ENCODE results near the gene C19orf33.

The C19orf33 gene

DNA sequence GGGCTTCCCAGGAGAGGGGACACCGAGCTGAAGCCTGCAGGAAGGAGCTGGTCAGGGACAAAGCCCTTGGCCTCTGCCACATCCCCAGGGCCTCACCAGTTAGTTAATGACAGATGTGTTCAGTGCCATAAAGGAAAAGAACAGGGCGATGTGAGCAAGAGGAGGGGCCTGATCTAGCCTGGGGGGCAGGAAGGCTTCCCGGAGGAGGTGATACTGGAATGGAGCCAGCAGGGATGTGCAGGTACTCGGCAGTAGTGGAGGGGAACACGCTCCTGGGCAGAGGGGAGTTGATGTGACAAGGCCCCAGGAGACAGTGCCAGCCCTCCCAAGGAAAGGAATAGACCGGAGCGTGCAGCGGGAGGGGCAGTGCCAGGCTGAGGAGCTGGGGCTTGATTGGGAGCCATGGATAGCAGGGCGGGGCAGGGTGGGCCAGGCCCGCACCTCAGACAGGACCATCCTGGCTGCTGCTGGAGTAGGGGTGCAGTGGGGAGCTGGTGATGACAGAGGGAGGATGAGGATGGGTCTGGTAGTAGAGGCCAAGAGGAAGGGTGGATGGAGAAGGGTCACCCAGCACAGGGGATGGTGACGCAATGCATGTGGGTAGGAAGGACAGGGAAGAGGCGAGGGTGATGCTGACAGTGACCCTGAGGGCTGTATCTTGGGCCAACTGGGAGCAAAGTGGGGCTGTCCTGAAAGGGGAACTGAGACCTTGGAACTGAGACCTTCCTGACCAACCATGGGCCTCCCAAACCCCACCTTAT is 4.1 kb downstream of the C19orf33 start:
- TF ChIP-seq, protein P1, sequence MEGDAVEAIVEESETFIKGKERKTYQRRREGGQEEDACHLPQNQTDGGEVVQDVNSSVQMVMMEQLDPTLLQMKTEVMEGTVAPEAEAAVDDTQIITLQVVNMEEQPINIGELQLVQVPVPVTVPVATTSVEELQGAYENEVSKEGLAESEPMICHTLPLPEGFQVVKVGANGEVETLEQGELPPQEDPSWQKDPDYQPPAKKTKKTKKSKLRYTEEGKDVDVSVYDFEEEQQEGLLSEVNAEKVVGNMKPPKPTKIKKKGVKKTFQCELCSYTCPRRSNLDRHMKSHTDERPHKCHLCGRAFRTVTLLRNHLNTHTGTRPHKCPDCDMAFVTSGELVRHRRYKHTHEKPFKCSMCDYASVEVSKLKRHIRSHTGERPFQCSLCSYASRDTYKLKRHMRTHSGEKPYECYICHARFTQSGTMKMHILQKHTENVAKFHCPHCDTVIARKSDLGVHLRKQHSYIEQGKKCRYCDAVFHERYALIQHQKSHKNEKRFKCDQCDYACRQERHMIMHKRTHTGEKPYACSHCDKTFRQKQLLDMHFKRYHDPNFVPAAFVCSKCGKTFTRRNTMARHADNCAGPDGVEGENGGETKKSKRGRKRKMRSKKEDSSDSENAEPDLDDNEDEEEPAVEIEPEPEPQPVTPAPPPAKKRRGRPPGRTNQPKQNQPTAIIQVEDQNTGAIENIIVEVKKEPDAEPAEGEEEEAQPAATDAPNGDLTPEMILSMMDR (IDR thresholded peaks at IDR 0.05; ENCODE audit: control insufficient read depth, insufficient read depth, low read depth, low read length, missing control alignments) = no peak
- H3K4me3 ChIP-seq (ENCODE audit: control insufficient read depth, low read depth, low read length) = no peak overlapping the region
- no peak for DNase-seq (ENCODE audit: low read depth)

DNA sequence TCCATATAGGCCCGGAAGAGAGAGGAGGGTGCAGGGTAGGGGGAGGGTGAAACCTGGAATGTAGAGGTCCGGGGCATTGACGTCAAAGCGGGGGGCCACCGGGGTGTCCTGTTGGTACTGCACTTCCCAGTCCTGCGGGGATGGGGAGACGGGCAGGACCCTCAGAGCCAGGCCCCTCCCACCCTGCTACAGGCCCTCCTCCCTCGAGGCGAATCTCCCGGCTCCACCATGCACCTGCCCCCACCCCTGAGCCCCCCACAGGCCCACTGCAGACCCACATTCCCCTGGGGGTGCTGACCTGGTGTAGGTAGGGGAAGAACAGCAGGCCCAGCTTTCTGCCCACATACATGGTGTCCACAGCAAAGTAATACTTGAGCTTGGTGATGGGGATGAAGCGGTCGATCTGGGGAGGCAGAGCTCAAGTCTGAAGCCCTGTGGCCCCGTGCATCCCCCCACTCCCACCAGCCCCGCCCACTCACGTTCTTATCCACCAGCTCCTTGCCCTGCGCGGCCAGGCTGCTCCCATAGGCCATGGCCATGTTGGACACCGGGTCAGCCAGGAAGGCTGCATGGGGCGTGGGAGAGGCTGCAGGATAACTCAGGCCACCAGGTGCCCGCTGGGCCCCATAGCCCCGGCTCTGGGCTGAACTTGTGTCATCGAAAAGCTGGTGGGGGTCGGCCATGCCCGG is 5.0 kb downstream of the C19orf33 start:
- DNase-seq (ENCODE audit: low read depth) = no peak
- TF ChIP-seq, protein P1 (IDR thresholded peaks at IDR 0.05; ENCODE audit: control insufficient read depth, insufficient read depth, low read depth, low read length, missing control alignments) = no peak
- H3K4me3 ChIP-seq (ENCODE audit: control insufficient read depth, low read depth, low read length) = no peak overlapping the region

DNA sequence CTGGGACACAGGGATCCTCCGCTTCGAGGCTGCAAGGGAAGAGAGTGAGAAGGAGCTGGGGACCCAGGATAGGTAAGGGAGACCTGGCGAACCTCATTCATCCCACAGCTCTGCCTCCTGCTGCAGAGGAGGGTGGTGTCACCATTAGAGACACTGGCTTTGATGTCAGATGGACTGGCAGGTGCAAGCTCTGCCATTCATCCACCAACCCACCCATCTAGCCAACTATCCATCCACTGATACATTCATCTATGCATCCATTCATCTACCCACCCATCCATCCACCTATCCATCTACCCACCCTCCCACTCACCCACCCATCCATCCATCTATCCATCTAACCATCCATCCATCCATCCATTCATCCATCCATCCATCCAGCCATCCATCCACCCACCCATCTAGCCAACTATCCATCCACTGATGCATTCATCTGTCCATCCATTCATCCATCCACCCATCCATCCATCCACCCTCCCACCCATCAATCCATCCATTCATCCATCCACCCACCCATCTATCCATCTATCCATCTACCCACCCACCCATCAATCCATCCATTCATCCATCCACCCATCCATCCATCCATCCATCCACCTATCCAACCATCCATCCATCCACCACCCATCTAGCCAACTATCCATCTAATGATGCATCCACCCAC is 5.7 kb downstream of the C19orf33 start:
- DNase-seq (ENCODE audit: low read depth) = no peak
- no peak overlapping the region for H3K4me3 ChIP-seq (ENCODE audit: control insufficient read depth, low read depth, low read length)

DNA sequence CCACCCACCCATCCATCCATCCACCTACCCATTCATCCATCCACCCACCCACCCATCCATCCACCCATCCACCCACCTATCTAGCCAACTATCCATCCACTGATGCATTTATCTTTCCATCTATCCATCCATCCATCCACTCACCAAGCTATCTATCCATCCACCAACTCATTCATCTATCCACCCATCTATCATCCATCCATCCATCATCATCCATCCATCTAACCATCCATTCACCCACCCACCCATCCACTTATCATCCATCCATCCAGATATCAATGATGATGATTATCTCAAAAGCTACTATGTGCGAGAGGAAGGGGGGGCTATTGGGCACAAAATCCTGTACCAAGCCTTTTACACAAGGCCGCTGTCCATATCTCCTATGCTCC is 6.2 kb downstream of the C19orf33 start:
- no peak for DNase-seq (ENCODE audit: low read depth)
- TF ChIP-seq, protein P1 (IDR thresholded peaks at IDR 0.05; ENCODE audit: control insufficient read depth, insufficient read depth, low read depth, low read length, missing control alignments) = no peak
- no peak overlapping the region for H3K4me3 ChIP-seq (ENCODE audit: control insufficient read depth, low read depth, low read length)

More for the DNA sequence above, 5.7 kb downstream of the C19orf33 start:
- TF ChIP-seq, protein P1 (IDR thresholded peaks at IDR 0.05; ENCODE audit: control insufficient read depth, insufficient read depth, low read depth, low read length, missing control alignments) = no peak

- TF ChIP-seq, protein P1 (IDR thresholded peaks at IDR 0.05; ENCODE audit: control insufficient read depth, insufficient read depth, low read depth, low read length, missing control alignments) = no peak
- DNase-seq (ENCODE audit: low read depth) = no peak
- no peak overlapping the region for H3K4me3 ChIP-seq (ENCODE audit: control insufficient read depth, low read depth, low read length)
These were observed 6.9 kb downstream of the C19orf33 start for GRCh38 chr19:38310986-38311385.

DNA sequence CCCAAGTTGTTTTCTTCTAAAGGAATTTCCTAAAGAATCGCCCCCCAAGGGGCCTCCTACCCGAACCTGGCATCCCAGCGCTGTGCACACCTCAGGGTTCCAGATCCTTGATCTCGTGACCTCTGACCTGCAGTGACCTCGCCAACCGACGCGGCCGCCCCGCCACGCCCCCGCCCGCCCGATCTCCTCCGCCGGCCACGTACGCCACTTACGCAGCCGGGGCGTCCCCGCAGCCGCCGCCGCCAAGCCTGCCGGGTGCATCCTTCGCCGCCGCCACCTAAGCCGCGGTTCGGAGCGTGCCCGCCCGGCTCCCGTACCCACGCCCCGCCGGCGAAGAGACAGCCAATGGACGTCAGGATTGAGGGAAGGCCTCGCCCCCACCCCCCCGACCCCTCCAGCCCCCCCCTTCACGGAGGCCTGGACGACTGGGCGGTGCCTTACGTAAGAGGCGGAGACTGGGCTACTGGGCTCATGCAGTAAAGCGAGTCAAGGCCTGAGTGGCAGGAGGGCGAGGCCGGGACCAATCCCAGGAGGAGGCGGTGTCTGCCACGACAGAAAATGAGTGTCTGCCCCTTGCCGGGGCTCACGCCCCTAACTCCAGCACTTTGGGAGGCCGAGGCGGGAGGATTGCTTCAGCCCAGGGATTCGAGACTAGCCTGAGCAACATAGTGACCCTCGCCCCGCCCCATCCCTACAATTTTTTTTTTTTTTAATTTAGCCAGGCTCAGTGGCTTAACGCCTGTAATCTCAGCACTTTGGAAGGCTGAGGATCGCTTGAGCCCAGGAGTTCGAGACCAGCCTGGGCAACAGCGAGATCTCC is 11.8 kb downstream of the C19orf33 start, which contains the start of gene YIF1B:
Gene YIF1B (minus strand): TSS at position 291 of the 820 bp plus-strand sequence. CDS start 30 bp downstream, at position 261.
- TF ChIP-seq, protein P1 (IDR thresholded peaks at IDR 0.05; ENCODE audit: control insufficient read depth, insufficient read depth, low read depth, low read length, missing control alignments) = no peak
- H3K4me3 ChIP-seq (ENCODE audit: control insufficient read depth, low read depth, low read length) = peak within 1 kb of the TSS; percentile 89
- DNase-seq (ENCODE audit: low read depth) = peak; percentile 84

Data from AG09309 (cell line).